Heart left ventricle (tissue), 13 donors: ENCODE results near the gene SYNJ1.

Experiments
- CTCF ChIP-seq, 12 donors: fragments of 200-600 bp; sonication (generic) in 4 of 12; IDR thresholded peaks; one replicate each; pipeline versions ENCODE4 v1.5.0 to v1.8.0; 2018 to 2022; ENCODE audit warnings: antibody characterized with exemption in 12 of 12, mild to moderate bottlenecking in 5 of 12
- POLR2A ChIP-seq, 2 donors: fragments of 450-650 bp; IDR thresholded peaks; one replicate each; pipeline ENCODE4 v1.6.1; 2017; ENCODE audit warnings: antibody characterized with exemption in 2 of 2, mild to moderate bottlenecking in 2 of 2, moderate library complexity in 2 of 2
- donor health status: ischemic (EF 13 %, LVEDD 7.1; RV severe dilation, severe dysfunction).
- donor health status: DM: no; HTN: yes; CAD: no.
- donor health status: DM: no; HTN: no; CAD: no.
- donor health status: ischemic (EF 25% LVEDD 6.9; RV normal size, moderate dysfunction).
- donor health status: ischemic (EF 25% LVEDD 5.7; RV mildly dilated, moderate dysfunction).
- donor health status: ischemic (EF 35%, LVEDD 5.7; RV mildly dilated, moderate dysfunction).
- donor health status: nonischemic (EF 11% LVEDD 7.7; RV severe dilation, severe dysfunction).
- donor health status: DM: yes; HTN: yes; CAD: no.
- donor health status: PGD.
- donor health status: ischemic (EF 29% LVEDD 5.4; RV normal size, mild dysfunction).
- donor health status: nonischemic (EF 23%, LVEDD 6.1; RV moderate dilation, normal function).

- TF ChIP-seq POLR2A (IDR thresholded peaks at IDR 0.05) (no peak), CTCF (IDR thresholded peaks at IDR 0.05) (no peak)
These were observed 36.4 kb upstream of the SYNJ1 start for GRCh38 chr21:32764186-32764585.
